ENCODE measurements around the gene TRPM3.
"Not testable (repeated sequence)": the region's sequence is repeated elsewhere in the genome, so short reads cannot be mapped to it uniquely, and the experiment has no call there.

TRPM3 gene

DNA sequence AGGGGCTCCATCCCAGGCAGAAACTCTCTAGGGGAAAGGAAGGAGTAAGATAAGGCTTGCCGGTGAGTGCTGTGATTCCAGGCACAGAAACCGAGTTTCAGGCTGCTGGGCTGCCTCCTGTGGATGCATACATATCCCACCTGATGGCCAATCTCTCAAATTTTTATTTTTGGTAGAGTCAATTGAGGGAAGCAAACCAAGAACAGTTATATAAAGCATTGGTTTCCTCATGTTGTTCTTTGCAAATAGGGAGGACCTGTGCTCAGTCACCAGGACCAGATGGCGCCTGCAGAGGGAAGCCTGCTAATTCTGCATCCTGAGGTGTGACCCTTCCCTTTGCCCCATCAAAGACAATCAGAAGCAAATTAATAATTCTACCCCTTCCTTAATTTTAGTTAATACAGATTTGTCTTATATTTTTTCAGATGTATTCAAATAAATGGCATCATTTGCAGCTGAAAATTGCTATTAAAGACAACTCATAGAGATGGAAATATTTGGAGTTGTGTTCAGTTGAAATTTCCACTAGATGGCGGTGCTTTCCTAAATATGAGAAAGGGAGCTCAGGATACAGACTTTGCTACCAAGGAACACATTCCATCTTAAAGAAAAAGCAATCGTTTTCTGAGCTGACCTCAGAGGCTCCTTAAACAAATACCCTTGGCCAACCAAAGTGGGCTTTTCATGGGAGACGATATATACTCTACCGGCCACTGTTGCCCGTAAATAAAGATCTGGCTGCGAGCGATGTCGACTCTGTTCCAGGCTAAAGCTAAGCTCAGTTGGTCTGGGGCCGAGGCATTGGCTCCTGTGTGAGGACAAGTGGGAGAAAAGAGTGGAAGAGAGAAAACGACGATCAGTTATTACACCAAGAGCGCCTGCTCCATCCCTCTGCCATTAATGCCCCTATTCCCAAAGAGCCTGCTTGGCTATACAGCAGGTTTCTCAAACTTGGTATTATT is 481.3 kb downstream of the TRPM3 start:
- DNase-seq, result no peak

- DNase-seq, result no peak
Measured at GRCh38 chr9:70635790-70636189, 485.6 kb downstream of the TRPM3 start.

- no peak for DNase-seq
Measured at GRCh38 chr9:70634696-70635095, 486.7 kb downstream of the TRPM3 start.

DNA sequence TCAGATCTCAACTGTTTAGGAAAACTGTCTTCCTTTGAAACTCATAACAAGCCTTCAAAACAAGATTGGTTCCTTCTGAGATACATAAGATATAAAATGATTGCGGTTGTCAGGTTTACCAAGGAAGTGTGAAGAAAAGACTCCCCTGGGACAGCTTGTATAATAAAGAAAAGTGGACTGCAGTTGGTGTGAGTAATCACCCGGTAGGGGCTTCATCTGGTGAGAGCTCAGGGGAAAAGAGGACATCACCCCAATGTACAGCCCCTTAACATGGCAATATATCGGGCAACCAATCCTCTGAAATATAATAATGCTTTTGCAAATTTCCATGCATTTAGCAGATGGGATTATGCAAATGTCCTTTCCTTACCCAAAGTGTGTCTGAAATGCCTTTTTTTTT is 490.4 kb downstream of the TRPM3 start:
- DNase-seq, result no peak

DNA sequence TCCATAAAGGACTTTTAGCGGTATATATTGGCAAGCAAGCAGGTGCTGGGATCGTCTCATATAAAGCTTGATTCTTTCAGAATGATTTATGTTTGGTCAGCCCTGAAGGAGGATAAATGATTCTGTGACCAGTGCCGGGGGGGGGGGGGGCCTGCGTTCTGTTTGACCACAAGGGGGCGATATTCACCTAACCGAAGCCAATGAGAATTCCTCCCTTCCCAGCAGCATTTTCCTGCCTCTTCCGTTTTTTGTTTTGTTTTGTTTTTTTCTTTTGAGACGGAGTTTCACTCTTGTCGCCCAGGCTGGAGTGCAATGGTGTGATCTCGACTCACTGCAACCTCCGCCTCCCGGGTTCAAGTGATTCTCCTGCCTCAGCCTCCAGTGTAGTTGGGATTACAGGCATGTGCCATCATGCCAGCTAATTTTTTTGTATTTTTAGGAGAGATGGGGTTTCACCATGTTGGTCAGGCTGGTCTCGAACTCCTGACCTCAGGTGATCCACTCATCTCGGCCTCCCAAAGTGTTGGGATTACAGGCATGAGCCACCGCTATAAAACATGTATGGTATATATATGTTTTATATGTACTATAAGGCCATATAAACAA is 492.2 kb downstream of the TRPM3 start:
- not testable (repeated sequence) for DNase-seq

DNA sequence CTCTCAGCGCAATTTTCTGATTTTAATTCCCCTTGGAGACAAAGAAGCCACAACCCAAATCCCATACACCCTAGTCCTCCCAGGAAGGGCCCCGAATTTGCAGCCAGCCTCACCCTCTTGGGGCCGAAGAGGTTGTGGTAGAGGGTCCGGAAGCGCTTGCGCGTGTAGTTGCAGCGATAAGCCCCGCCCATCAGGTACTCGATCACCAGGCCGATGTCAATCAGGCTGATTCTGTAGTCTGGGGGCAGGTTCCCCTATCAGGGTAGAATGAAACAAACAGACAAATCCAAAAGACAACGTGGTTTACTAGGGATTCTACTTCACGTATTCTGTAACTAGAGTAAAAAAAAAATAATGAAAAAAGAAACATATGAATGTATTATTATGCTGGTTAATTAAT is 496.3 kb downstream of the TRPM3 start:
- DNase-seq, result peak in 1 of 2 experiments; percentile 14

- no peak for DNase-seq
Measured at GRCh38 chr9:70618784-70619183, 502.6 kb downstream of the TRPM3 start.

DNA sequence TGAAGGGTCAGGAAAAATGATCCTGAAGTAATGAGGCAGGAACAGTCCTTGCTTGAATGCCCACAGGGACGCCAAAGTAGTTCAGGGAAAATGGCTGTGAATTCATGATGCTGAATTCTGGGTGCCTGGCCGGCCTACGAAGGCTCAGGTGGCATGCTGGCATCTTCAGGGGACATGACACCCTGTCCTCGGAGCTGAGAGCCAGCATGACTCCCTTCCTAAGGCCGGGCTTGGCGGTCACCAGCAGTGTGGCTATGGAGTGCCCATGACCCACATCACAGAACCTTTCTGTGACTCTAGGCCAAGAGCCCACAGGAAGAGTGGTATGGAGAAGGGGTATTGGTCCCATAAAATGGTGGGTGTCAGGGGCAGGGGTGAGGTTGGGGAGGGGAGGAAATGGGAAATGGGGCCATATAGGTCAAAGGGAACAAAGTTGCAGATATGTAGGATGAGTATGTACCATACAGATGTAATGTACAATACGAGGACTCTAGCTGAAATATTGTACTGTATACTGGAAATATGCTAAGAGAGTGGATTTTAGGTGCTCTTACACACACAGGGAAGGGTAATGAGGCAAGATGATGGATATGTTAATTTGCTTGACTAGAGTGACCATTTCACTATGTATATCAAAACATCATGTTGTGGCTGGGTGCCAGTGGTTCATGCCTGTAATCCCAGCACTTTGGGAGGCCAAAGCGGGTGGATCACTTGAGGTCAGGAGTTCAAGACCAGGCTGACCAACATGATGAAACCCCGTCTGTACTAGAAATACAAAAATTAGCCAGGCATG is 504.2 kb downstream of the TRPM3 start:
- DNase-seq, result no peak

- DNase-seq, result no peak
Measured at GRCh38 chr9:70616228-70616990, 505.0 kb downstream of the TRPM3 start.

DNA sequence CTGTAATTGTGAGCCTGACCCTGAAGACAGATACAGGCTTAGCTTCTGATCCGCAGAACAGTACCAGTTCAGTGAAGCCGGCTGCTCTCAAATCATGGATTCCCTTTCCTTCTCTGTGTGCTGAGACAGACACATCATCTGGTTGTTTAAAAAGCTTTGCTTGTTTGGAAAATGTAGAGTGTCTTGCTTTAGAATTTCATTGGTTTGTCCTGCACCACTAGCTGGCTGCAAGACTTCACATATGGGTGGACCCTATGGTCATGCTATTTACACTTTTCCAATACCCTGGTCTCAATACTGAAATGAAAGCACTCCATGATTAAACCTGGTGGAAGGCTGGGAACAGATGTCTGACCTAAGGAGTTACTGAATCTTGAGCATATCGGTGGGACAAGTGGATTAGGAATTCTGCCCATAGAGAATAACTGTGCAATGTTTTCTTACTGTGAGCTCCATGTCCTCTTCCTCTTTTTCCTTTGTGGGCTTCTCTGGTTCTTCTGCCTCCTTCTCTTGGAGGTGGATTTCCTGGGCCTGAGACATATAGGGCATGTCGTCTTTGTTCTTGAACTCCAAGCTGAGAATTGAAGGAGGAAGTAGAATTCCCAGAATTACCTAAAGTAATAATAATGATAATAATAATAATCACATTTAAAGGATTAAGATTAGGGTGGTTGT is 505.8 kb downstream of the TRPM3 start:
- no peak for DNase-seq

GRCh38 chr9:70614786-70615463 is 506.5 kb downstream of the TRPM3 start:
- DNase-seq, result no peak

DNA sequence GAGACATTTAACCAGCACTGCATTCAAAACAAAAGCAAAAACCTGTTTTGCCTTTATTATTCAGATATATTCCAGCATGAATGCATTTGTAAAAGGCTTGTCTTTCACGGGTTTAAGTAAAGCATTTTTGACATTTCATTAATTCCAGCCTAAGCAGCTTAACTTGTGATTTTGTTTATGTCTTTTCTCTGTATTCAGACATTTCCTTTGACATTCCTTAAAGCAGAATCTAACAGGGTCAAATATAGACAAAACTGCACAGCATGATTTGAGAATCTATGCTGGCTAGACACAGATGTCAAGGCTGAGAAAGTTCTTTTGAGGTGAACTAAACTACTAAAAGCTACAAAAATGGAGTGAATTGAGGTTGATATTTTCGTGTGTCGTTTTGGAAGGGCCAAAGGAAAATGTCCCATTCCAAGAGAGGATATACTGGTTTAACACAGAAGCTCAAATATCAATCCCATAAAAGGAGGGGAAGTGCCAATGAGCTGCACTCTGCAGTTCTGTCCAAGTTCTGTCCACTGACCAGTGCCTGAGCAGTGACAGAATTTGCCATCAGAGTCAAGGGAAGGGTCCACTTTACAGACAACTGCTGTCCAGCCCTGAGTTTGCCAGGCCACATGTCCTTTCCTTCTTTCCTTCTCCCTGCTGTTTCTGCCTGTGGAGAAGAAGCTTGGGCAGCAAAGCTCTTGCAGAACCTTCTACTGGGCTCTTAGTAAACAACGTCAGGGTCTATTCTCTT is 508.2 kb downstream of the TRPM3 start:
- DNase-seq, result no peak

DNA sequence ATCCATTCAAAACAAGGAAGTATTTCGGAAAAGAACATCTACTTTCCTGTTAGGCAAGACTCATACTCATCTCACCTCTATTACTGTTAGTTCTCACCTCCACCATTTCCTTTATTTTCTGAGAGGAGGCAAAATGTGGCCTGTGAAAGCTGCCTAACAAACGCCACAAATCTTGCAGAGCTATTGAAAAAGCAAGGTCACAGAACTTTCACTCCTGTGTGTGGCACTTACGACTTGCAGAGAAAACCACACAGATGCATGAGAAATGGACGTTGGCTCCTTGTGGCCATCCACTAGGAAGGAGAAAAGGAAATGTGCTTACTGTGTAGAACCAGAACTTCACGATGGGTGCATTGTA is 511.2 kb downstream of the TRPM3 start:
- DNase-seq, result no peak

DNA sequence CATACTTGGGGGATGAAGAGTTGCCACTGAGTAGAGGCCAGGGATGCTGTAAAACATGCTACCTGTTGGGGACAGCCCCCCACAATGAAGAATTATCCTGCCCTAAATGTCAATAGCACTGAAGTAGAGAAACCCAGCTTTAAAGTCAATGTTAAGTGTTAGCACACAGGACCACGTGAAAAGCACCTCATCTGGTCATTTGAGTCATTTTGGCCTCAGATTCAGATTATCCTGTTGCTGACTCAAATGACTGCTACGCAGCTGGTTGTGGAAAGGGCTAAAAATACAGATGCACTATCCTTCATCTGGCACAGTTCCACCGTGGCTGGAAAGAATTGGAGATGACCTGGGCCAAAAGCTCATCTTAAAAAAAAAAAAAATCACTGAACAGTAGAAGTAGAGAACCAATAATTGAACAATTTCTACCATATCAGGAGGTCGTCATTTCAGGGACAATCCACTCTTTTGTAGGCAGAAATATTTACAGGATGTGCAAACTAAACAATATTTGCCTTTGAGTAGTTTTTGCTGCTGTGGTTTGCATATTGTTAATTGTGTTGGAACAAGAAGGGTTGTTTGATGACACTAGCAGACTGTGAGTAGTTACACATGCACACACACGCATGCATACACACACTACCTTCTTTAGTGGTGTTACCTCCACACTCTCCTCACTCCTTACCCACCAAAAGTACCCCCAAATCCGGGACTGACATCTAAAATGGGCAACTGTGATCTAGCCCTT is 511.7 kb downstream of the TRPM3 start:
- no peak for DNase-seq

GRCh38 chr9:70609011-70609410 is 512.4 kb downstream of the TRPM3 start:
- no peak for DNase-seq

DNA sequence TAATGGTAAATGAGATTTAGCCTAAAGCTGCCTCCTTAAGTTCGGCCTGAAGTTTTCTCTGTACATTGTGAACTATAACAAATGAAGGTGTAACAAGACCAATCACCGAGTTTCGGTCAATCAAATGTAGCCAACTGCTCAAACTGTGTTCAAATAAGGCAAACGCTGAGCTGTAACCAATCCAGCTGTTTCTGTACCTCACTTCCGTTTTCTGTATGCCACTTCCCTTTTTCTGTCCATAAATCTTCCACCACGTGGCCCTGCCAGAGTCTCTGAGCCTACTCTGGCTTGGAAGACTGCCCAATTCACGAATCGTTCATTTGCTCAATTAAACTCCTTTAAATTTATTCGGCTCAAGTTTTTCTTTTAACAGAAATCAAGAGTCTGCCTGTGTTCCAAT is 513.5 kb downstream of the TRPM3 start:
- no peak for DNase-seq

DNA sequence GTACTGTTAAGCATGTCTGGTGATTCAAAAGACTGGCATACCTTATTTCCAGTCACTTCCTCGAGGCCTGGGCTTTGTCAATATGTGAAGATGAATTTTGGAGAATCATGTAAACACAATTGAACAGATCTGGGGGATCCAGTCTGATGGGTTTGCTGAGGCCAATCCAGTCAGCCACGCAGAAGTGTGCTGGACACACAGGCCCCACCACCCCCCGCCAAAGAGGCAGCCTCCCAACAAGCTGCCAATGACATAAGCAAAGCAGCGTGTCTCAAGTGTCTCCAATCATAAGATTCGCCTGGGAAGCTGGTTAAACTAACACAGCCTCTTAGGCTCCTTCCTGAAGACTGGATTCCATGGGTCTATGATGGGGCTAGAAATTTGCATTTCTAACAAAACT is 514.1 kb downstream of the TRPM3 start:
- DNase-seq, result no peak

- DNase-seq, result no peak
Measured at GRCh38 chr9:70603020-70603411, 518.4 kb downstream of the TRPM3 start.

DNA sequence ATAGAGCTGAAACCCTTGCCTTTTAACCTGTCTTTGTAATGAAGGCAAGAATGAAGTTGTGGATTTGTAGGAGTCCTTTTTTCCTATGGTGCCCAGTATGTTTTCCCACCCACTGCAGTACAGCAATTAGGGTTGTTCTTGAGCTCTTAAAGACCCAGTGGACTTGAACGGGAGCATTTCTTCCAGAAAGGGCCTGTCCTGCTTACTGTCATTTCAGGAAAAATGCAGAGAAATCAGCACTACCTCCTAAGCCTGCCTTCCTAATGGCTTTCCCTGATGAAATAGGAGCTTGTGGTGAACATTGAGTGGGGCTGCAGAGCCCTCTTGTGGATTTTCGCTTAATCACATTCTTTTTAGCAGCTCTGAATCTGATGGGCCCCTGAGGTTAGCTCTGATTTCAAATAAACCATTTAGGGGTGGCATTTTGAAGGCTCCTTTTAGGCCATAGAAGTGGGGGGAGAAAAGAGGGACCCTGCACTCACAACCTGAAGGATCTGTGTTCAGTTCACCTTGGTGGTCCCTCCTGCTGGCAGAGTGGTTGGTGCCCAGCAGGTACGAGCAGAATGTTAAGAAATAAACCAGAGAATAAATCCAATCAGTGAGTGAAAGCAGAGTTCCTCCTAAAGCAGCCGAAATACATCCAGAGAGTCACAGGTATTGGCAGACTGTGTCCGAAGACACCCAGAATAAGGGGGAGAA is 519.0 kb downstream of the TRPM3 start:
- peak; percentile 43 to 45 for DNase-seq
